GM18907 (cell line): Measurements from ENCODE around the gene RAB11FIP4.

ENCODE experiments used
- ATAC-seq: cut with Tn5 transposase; IDR thresholded peaks from one replicate; pipeline ENCODE4 v1.9.1; 2021; ENCODE audit warnings: mild to moderate bottlenecking, moderate library complexity; ENCODE audit not compliant: unreplicated experiment

Gene RAB11FIP4

DNA sequence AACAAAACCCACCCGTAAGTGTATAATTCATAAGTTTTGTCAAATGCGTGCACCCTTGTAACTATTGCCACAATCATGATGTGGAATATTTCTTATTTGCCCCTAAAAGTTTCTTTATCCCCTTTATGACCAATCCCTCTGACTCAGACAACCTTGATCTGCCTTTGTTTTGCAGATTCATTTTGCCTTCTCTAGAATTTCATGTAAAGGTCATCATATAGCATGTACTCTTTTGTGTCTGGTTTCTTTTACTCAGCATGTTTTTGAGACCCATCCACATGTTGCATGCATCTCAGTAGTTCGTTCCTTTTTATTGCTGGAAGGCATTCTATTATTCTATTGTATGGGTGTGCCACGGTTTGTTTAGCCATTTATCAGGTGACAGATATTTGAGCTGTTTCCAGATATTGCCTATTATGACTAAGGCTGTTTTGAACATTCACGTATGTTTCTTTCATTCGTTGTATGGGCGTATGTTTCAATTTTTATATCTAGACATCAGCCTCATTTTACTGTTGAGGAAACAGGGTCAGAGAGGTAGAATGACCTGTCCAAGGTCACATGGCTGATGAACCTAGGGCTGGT lies 192.4 kb downstream of the RAB11FIP4 start:
- no peak for ATAC-seq

DNA sequence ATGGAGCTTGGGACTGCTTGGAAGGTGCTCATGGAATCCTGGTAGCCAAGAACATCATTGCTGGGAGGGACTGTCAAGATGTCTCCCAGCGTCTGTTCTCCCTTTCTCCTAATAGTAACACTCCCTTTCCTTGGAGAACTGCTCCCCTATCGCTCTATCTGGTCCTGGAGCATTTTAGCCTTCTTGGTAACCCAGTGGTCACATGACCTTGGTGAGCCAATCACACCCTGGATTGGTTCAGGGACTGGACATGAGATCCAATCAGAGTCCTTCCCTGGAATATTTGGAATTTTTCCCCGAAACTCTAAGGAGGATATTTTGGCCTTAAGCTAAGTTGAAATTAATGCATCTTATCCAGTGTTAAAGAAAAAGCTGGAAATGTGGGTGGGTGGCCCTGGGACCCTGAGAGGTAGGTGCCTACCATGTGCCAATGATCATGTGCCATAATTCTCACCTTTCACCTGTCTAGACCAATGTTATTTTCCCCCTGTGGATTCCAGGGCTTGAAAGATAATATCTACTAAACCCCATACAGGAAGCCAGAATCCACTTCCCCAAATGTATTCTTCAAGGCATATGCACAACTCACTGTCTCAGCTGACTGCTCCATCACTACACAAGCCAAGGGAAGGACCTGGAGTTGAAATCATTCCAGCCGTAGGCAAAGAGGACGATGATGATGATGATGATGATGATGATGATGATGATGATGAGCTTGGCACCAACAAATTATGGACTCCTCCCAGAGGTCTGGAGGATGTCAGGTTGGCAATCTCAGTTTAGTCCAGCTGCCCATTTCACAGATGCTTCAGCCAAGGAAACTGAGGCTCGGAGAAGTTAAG lies 193.2 kb downstream of the RAB11FIP4 start:
- no peak for ATAC-seq

DNA sequence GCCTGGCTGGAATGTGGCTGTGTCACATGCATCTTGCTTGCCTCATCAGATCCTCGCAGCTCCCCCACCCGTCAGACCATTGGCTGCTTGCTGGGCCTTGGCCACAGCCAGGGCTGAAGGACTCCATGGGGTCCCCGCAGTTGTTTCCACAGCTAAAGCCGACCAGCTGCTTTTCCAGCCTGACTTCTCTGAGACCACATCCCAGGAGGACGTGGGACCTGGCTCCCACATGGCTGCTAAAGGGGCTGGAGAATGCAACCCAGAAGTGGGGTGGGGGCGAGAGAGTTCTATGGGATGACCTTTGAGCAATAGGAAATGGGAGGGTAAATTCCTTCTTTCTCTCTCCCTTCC lies 193.8 kb downstream of the RAB11FIP4 start:
- ATAC-seq = no peak

DNA sequence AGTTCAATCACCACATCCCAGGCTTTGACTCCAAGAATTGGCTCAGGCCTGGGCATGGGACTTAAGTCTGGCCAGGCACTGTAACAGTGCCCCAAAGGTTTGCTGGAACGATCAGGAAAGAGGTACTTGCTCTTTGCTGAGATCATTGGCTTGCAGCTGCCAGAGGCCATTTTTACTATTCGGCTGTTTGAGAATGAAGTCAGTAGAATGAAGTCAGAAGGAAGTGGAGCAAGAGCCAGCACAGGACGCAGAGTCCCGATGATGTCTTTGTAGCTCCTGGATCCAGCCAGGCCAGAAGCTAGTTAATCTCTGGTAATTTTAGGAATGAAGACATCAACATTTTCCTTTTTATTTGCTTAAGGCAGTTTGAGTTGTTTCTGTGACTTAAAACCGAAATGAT lies 195.5 kb downstream of the RAB11FIP4 start:
- no peak for ATAC-seq

DNA sequence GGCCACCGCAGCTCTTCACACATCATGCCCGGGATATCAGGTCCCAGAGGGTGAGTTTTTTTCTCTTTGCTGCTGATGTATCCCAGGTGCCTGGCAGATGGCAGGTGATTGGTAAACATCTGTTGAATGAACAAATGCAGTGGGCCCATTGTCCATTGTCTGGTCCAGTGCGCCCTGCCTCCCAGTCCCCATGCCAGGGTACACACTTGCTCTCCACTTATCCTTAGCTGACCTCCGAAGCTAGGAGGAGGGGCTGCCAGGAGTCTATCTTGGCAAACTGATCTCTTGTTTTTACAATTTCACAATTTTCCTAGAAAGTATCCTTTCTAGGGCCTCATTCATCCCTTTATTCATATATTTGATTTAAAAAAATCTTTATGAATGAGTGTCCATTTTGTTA lies 196.0 kb downstream of the RAB11FIP4 start:
- ATAC-seq = no peak
